ENCODE measurements around the gene KHDC3L.

The KHDC3L gene

GRCh38 chr6:73395875-73396274 is 33.4 kb downstream of the KHDC3L start (continued):
- TF ChIP-seq ZBTB8A (tag by site-specific recombination; IDR thresholded peaks at IDR 0.05) (no peak), ZNF704 (tag by site-specific recombination; IDR thresholded peaks at IDR 0.05) (no peak), ZNF416 (tag by site-specific recombination; IDR thresholded peaks at IDR 0.05) (no peak)

GRCh38 chr6:73400656-73401055 is 38.2 kb downstream of the KHDC3L start:
- CTCF ChIA-PET, result interaction anchor here (0.7 to 1.3 kb wide), 2 partner anchors 11 to 31 kb away, joined by 3 to 4 read pairs; no protein-coding TSS in a partner anchor
- POLR2A ChIA-PET, result no interaction called here
- Histone ChIP-seq H3K9me3 (ENCODE audit: control insufficient read depth, insufficient read depth, low read depth, low read length) (no peaks in the 10 kb centered on the region), H3K36me3 (ENCODE audit: control insufficient read depth in 2 of 2, insufficient read depth in 1 of 2, low read length in 2 of 2) (no peaks in the 10 kb centered on the region), H3K27ac (ENCODE audit: extremely low read depth, low read depth, low read length) (no peak overlapping the region), H3K4me3 (ENCODE audit: low read depth, low read length) (no peak overlapping the region), H3K4me1 (ENCODE audit: control insufficient read depth, insufficient read depth, low read length) (no peaks in the 10 kb centered on the region)
- no peak for TF ChIP-seq ZNF10 (tag by site-specific recombination; IDR thresholded peaks at IDR 0.05)
- TF ChIP-seq ZNF398 (tag by site-specific recombination; IDR thresholded peaks at IDR 0.05), result no peak
- TF ChIP-seq ATF2 (tag by site-specific recombination; IDR thresholded peaks at IDR 0.05; ENCODE audit: low read depth), result no peak
- TF ChIP-seq GLIS2 (tag by site-specific recombination; IDR thresholded peaks at IDR 0.05), result no peak

GRCh38 chr6:73409395-73409794 is 46.9 kb downstream of the KHDC3L start:
- TF ChIP-seq ZNF654 (tag by site-specific recombination; IDR thresholded peaks at IDR 0.05; ENCODE audit: low read depth) (no peak), TRIM28 (IDR thresholded peaks at IDR 0.05; ENCODE audit: borderline replicate concordance, low read length) (no peak), ZNF555 (tag by site-specific recombination; conservative IDR thresholded peaks at IDR 0.05) (no peak)
- POLR2A ChIA-PET, result no interaction called here
- no peak overlapping the region for H3K27ac ChIP-seq (ENCODE audit: extremely low read depth, low read depth, low read length)
- H3K9me3 ChIP-seq (ENCODE audit: control insufficient read depth, insufficient read depth, low read depth, low read length), result no peaks in the 10 kb centered on the region
- no peaks in the 10 kb centered on the region for H3K36me3 ChIP-seq (ENCODE audit: control insufficient read depth in 2 of 2, insufficient read depth in 1 of 2, low read length in 2 of 2)
- CTCF ChIA-PET, result no interaction called here
- no peaks in the 10 kb centered on the region for H3K4me1 ChIP-seq (ENCODE audit: control insufficient read depth, insufficient read depth, low read length)
- no peak overlapping the region for H3K4me3 ChIP-seq (ENCODE audit: low read depth, low read length)

GRCh38 chr6:73413102-73413501 is 50.6 kb downstream of the KHDC3L start:
- H3K36me3 ChIP-seq (ENCODE audit: control insufficient read depth in 2 of 2, insufficient read depth in 1 of 2, low read length in 2 of 2), result no peaks in the 10 kb centered on the region
- H3K4me1 ChIP-seq (ENCODE audit: control insufficient read depth, insufficient read depth, low read length), result no peaks in the 10 kb centered on the region
- ChIA-PET CTCF (interaction anchor here (0.6 kb wide), 1 partner anchor 61 kb away, joined by 3 read pairs; no protein-coding TSS in a partner anchor), POLR2A (no interaction called here)
- H3K27ac ChIP-seq (ENCODE audit: extremely low read depth, low read depth, low read length), result no peak overlapping the region
- no peak for TF ChIP-seq CTCF (tag by site-specific recombination; IDR thresholded peaks at IDR 0.05)
- no peak for TF ChIP-seq ZNF585B (tag by site-specific recombination; IDR thresholded peaks at IDR 0.05)
- TF ChIP-seq ZBTB7A (tag by site-specific recombination; IDR thresholded peaks at IDR 0.05; ENCODE audit: low read depth), result no peak
- TF ChIP-seq ZNF114 (tag by site-specific recombination; IDR thresholded peaks at IDR 0.05), result no peak
- no peak for TF ChIP-seq ZSCAN23 (tag by site-specific recombination; IDR thresholded peaks at IDR 0.05)
- no peak for TF ChIP-seq ATF2 (tag by site-specific recombination; IDR thresholded peaks at IDR 0.05; ENCODE audit: low read depth)
- no peak for TF ChIP-seq HOXD13 (CRISPR knock-in tag; IDR thresholded peaks at IDR 0.05; ENCODE audit: borderline replicate concordance)
- TF ChIP-seq HOXC10 (CRISPR knock-in tag; IDR thresholded peaks at IDR 0.05), result no peak
- no peak for TF ChIP-seq ZNF692 (tag by site-specific recombination; IDR thresholded peaks at IDR 0.05)
- no peak for TF ChIP-seq ZNF311 (tag by site-specific recombination; IDR thresholded peaks at IDR 0.05; ENCODE audit: borderline replicate concordance)
- no peak for TF ChIP-seq ZNF843 (tag by site-specific recombination; IDR thresholded peaks at IDR 0.05)
- no peak for TF ChIP-seq ZNF548 (tag by site-specific recombination; IDR thresholded peaks at IDR 0.05)
- no peak for TF ChIP-seq ZNF184 (tag by site-specific recombination; IDR thresholded peaks at IDR 0.05)
- H3K9me3 ChIP-seq (ENCODE audit: control insufficient read depth, insufficient read depth, low read depth, low read length), result no peaks in the 10 kb centered on the region
- no peak overlapping the region for H3K4me3 ChIP-seq (ENCODE audit: low read depth, low read length)
